Measurements from ENCODE around the gene MAGEL2.
"Not testable (repeated sequence)": the region's sequence is repeated elsewhere in the genome, so short reads cannot be mapped to it uniquely, and the experiment has no call there.

Gene MAGEL2

GRCh38 chr15:23642413-23643044, 5.1 kb downstream of the MAGEL2 start:
- Mint-ChIP-seq H3K36me3 (no peaks in the 10 kb centered on the region), H3K4me1 (no peaks in the 10 kb centered on the region)

GRCh38 chr15:23634181-23634580, 13.5 kb downstream of the MAGEL2 start:
- H3K36me3 Mint-ChIP-seq, result no peaks in the 10 kb centered on the region
- H3K27me3 Mint-ChIP-seq, result peaks cover 3% of the 10 kb centered on the region

More at GRCh38 chr15:23642413-23643044, 5.1 kb downstream of the MAGEL2 start:
- Mint-ChIP-seq H3K27me3 (no peaks in the 10 kb centered on the region), H3K4me3 (no peak overlapping the region), H3K27ac (no peak overlapping the region), H3K9me3 (no peaks in the 10 kb centered on the region)

GRCh38 chr15:23629234-23629805, 18.3 kb downstream of the MAGEL2 start:
- no peak overlapping the region for H3K27ac Mint-ChIP-seq
- H3K36me3 Mint-ChIP-seq, result no peaks in the 10 kb centered on the region
- no peak overlapping the region for H3K4me3 Mint-ChIP-seq
- H3K9me3 Mint-ChIP-seq, result no peaks in the 10 kb centered on the region
- no peaks in the 10 kb centered on the region for H3K4me1 Mint-ChIP-seq
- peaks cover 16% of the 10 kb centered on the region for H3K27me3 Mint-ChIP-seq

More at GRCh38 chr15:23634181-23634580, 13.5 kb downstream of the MAGEL2 start:
- H3K4me3 Mint-ChIP-seq, result no peak overlapping the region
- H3K27ac Mint-ChIP-seq, result no peak overlapping the region
- no peaks in the 10 kb centered on the region for H3K4me1 Mint-ChIP-seq
- no peaks in the 10 kb centered on the region for H3K9me3 Mint-ChIP-seq

- Mint-ChIP-seq H3K27ac (no peak overlapping the region), H3K4me1 (no peaks in the 10 kb centered on the region), H3K36me3 (no peaks in the 10 kb centered on the region), H3K9me3 (no peaks in the 10 kb centered on the region), H3K27me3 (peaks cover 14% of the 10 kb centered on the region), H3K4me3 (no peak overlapping the region)
Observed at GRCh38 chr15:23628612-23629233, 18.9 kb downstream of the MAGEL2 start.

- Mint-ChIP-seq H3K9me3 (peaks cover 5% of the 10 kb centered on the region), H3K27me3 (no peaks in the 10 kb centered on the region), H3K27ac (no peak overlapping the region), H3K4me3 (no peak overlapping the region), H3K36me3 (no peaks in the 10 kb centered on the region), H3K4me1 (no peaks in the 10 kb centered on the region)
Observed at GRCh38 chr15:23616536-23616935, 31.1 kb downstream of the MAGEL2 start.

- Mint-ChIP-seq H3K4me1 (no peaks in the 10 kb centered on the region), H3K9me3 (peaks cover 10% of the 10 kb centered on the region), H3K36me3 (no peaks in the 10 kb centered on the region), H3K4me3 (no peak overlapping the region), H3K27me3 (no peaks in the 10 kb centered on the region), H3K27ac (no peak overlapping the region)
Observed at GRCh38 chr15:23606226-23606625, 41.4 kb downstream of the MAGEL2 start.

GRCh38 chr15:23602124-23602523, 45.5 kb downstream of the MAGEL2 start:
- Mint-ChIP-seq H3K9me3 (peaks cover 5% of the 10 kb centered on the region), H3K4me1 (no peaks in the 10 kb centered on the region), H3K36me3 (no peaks in the 10 kb centered on the region), H3K27ac (no peak overlapping the region), H3K4me3 (no peak overlapping the region), H3K27me3 (no peaks in the 10 kb centered on the region)

GRCh38 chr15:23599053-23599452, 48.6 kb downstream of the MAGEL2 start:
- H3K27ac Mint-ChIP-seq, result no peak overlapping the region
- no peak overlapping the region for H3K4me3 Mint-ChIP-seq
- no peaks in the 10 kb centered on the region for H3K4me1 Mint-ChIP-seq
- H3K9me3 Mint-ChIP-seq, result peaks cover 5% of the 10 kb centered on the region
- no peaks in the 10 kb centered on the region for H3K36me3 Mint-ChIP-seq
- no peaks in the 10 kb centered on the region for H3K27me3 Mint-ChIP-seq

- not testable (repeated sequence) for H3K27ac Mint-ChIP-seq, H3K9me3 Mint-ChIP-seq, H3K4me1 Mint-ChIP-seq, H3K36me3 Mint-ChIP-seq, H3K4me3 Mint-ChIP-seq, H3K27me3 Mint-ChIP-seq
Observed at GRCh38 chr15:23597278-23597677, 50.4 kb downstream of the MAGEL2 start.

- Mint-ChIP-seq H3K27me3 (no peaks in the 10 kb centered on the region), H3K36me3 (no peaks in the 10 kb centered on the region), H3K9me3 (no peaks in the 10 kb centered on the region), H3K4me1 (no peaks in the 10 kb centered on the region), H3K27ac (no peak overlapping the region), H3K4me3 (no peak overlapping the region)
Observed at GRCh38 chr15:23596736-23597135, 50.9 kb downstream of the MAGEL2 start.

GRCh38 chr15:23595368-23595767, 52.3 kb downstream of the MAGEL2 start:
- no peaks in the 10 kb centered on the region for H3K36me3 Mint-ChIP-seq
- H3K4me1 Mint-ChIP-seq, result no peaks in the 10 kb centered on the region
- H3K27ac Mint-ChIP-seq, result no peak overlapping the region
- no peaks in the 10 kb centered on the region for H3K9me3 Mint-ChIP-seq
- H3K4me3 Mint-ChIP-seq, result no peak overlapping the region
- H3K27me3 Mint-ChIP-seq, result no peaks in the 10 kb centered on the region

- Mint-ChIP-seq H3K27ac (no peak overlapping the region), H3K4me3 (no peak overlapping the region), H3K9me3 (no peaks in the 10 kb centered on the region), H3K27me3 (no peaks in the 10 kb centered on the region), H3K4me1 (no peaks in the 10 kb centered on the region), H3K36me3 (no peaks in the 10 kb centered on the region)
Observed at GRCh38 chr15:23594252-23594770, 53.4 kb downstream of the MAGEL2 start.

Measured in activated naive CD4-positive, alpha-beta T cell treated with anti-CD3 and anti-CD28 coated beads, Interleukin-2, amount 50 U/mL, for 24 hours (primary cell).